HepG2 (cell line): ENCODE measurements around the gene STK40. TPM values are rescaled to one million over a fixed set of nuclear protein-coding genes. Genes with fewer than 3 reads are reported as not detected.
A peak's percentile ranks its signal among the peaks of the same experiment; 100 is the strongest.

ENCODE experiments used
- CSRNP2 ChIP-seq: sonication (generic); formaldehyde crosslinking; conservative IDR thresholded peaks from 2 replicates; pipeline ENCODE4 v1.8.0; 2022; ENCODE audit warnings: low read depth, missing genetic modification reagents
- CTCF ChIP-seq: sonication (generic); formaldehyde crosslinking; IDR thresholded peaks from 2 replicates; pipeline ENCODE4 v1.5.0; 2020; ENCODE audit warnings: mild to moderate bottlenecking, missing genetic modification reagents, moderate library complexity
- DDIT3 ChIP-seq: sonication (generic); formaldehyde crosslinking; IDR thresholded peaks from 2 replicates; pipeline ENCODE4 v1.4.0; 2020; ENCODE audit warnings: mild to moderate bottlenecking, missing genetic modification reagents
- GABPB1 ChIP-seq: IDR thresholded peaks from 2 replicates; pipeline ENCODE4 v1.6.1; 2016; ENCODE audit warnings: mild to moderate bottlenecking, missing genetic modification reagents, moderate library complexity, missing compliant biosample characterization
- IKZF4 ChIP-seq: sonication (generic); formaldehyde crosslinking; IDR thresholded peaks from 2 replicates; pipeline ENCODE4 v1.5.1; 2020; ENCODE audit warnings: borderline replicate concordance, mild to moderate bottlenecking, low read depth, missing genetic modification reagents; ENCODE audit errors: not compliant biosample characterization
- KDM6A ChIP-seq: IDR thresholded peaks from 2 replicates; pipeline ENCODE4 v1.6.1; 2016; ENCODE audit warnings: low read depth
- MAFG ChIP-seq: sonication (generic); formaldehyde crosslinking; IDR thresholded peaks from 2 replicates; pipeline ENCODE4 v1.5.1; 2020; ENCODE audit warnings: mild to moderate bottlenecking, missing genetic modification reagents
- NFIB ChIP-seq: sonication (generic); formaldehyde crosslinking; IDR thresholded peaks from 2 replicates; pipeline ENCODE4 v1.9.0; 2021; ENCODE audit warnings: missing genetic modification reagents, mild to moderate bottlenecking, borderline replicate concordance
- PBX3 ChIP-seq: sonication (generic); formaldehyde crosslinking; IDR thresholded peaks from 2 replicates; pipeline ENCODE4 v1.8.1; 2023; ENCODE audit warnings: missing genetic modification reagents, inconsistent platforms, borderline replicate concordance
- SP2 ChIP-seq: sonication (generic); formaldehyde crosslinking; IDR thresholded peaks from 2 replicates; pipeline ENCODE4 v1.5.1; 2020; ENCODE audit warnings: mild to moderate bottlenecking, missing genetic modification reagents
- SPEN ChIP-seq: sonication (generic); formaldehyde crosslinking; IDR thresholded peaks from 2 replicates; pipeline ENCODE4 v1.5.1; 2020; ENCODE audit warnings: low read depth, mild to moderate bottlenecking, missing genetic modification reagents
- ZBTB37 ChIP-seq: sonication (generic); formaldehyde crosslinking; IDR thresholded peaks from 2 replicates; pipeline ENCODE4 v1.4.0; 2020; ENCODE audit warnings: mild to moderate bottlenecking, missing genetic modification reagents
- ZBTB46 ChIP-seq: sonication (generic); formaldehyde crosslinking; IDR thresholded peaks from 2 replicates; pipeline ENCODE4 v1.4.0; 2020; ENCODE audit warnings: mild to moderate bottlenecking, missing genetic modification reagents, borderline replicate concordance
- ZNF441 ChIP-seq: sonication (generic); formaldehyde crosslinking; IDR thresholded peaks from 2 replicates; pipeline ENCODE4 v1.7.0; 2021; ENCODE audit warnings: missing genetic modification reagents, borderline replicate concordance
- ZNF501 ChIP-seq: sonication (generic); formaldehyde crosslinking; IDR thresholded peaks from 2 replicates; pipeline ENCODE4 v1.5.1; 2020; ENCODE audit warnings: mild to moderate bottlenecking, moderate library complexity, missing genetic modification reagents
- ZNF512 ChIP-seq: sonication (generic); formaldehyde crosslinking; IDR thresholded peaks from 2 replicates; pipeline ENCODE4 v1.4.0; 2020; ENCODE audit warnings: mild to moderate bottlenecking, missing genetic modification reagents
- ZNF780A ChIP-seq: sonication (generic); formaldehyde crosslinking; IDR thresholded peaks from 2 replicates; pipeline ENCODE4 v1.8.0; 2022; ENCODE audit warnings: mild to moderate bottlenecking, missing genetic modification reagents, moderate library complexity
- ZNF782 ChIP-seq: sonication (generic); formaldehyde crosslinking; IDR thresholded peaks from 2 replicates; pipeline ENCODE4 v1.4.0; 2020; ENCODE audit warnings: missing genetic modification reagents, mild to moderate bottlenecking, borderline replicate concordance
- polyA plus RNA-seq, 8 experiments: library from polyadenylated mRNA; depleted of rRNA in 3 of 8; stranded (reverse) in 7 of 8; unstranded in 1 of 8; fragments of >200 nt; fragmentation: Illumina TruSeq in 4 of 8; extraction: Trizol in 4 of 8; gene quantifications; 2 replicates each; pipeline versions ENCODE4 v1.2.1 to v1.2.3, GENCODE V29; 2011 to 2016; ENCODE audit warnings: low read depth in 4 of 8, missing spikeins in 1 of 8, mixed read lengths in 1 of 8; ENCODE audit not compliant: insufficient read depth in 1 of 8
- total RNA-seq, 5 experiments: library from RNA; depleted of rRNA; stranded (reverse); fragments of >200 nt; fragmentation: Illumina TruSeq; extraction: Trizol; gene quantifications; 2 replicates each; pipeline ENCODE4 v1.2.3, GENCODE V29; 2016; ENCODE audit warnings: low read depth in 1 of 5

STK40 gene
- total and polyA plus RNA-seq, 2 of the 13 experiments (the other 11 are each of a cell fraction or from before 2014, with no cell fraction given) = 33.8 to 35.1 TPM

- TF ChIP-seq PBX3 = no peak
- peak; percentile 67; the same call in 1 of the 2 replicates for TF ChIP-seq SPEN (CRISPR knock-in tag)
- TF ChIP-seq ZNF780A (CRISPR knock-in tag) = no peak
- no peak for TF ChIP-seq CSRNP2 (CRISPR knock-in tag)
- no peak for TF ChIP-seq MAFG (CRISPR knock-in tag)
- peak; percentile 95 for TF ChIP-seq GABPB1 (CRISPR knock-in tag)
- peak; percentile 79; the same call in 1 of the 2 replicates for TF ChIP-seq ZNF501
- TF ChIP-seq ZNF512 = no peak
- 0 out of 2 replicates have a peak, but pooled peaks have one; percentile 2 for TF ChIP-seq ZNF782 (CRISPR knock-in tag)
- TF ChIP-seq IKZF4 = no peak
- TF ChIP-seq ZNF441 (CRISPR knock-in tag) = no peak; the same call in none of the 2 replicates
- TF ChIP-seq NFIB (CRISPR knock-in tag) = no peak
- no peak for TF ChIP-seq ZBTB46 (CRISPR knock-in tag)
- TF ChIP-seq SP2 (CRISPR knock-in tag) = peak; percentile 73
- no peak for TF ChIP-seq DDIT3 (CRISPR knock-in tag)
- no peak for TF ChIP-seq ZBTB37 (CRISPR knock-in tag)
- peak; percentile 57 for TF ChIP-seq CTCF
- TF ChIP-seq KDM6A (CRISPR knock-in tag) = no peak
Observed at GRCh38 chr1:36400825-36401601, 15.3 kb upstream of the STK40 start (continued).
